ENCODE data around the gene RRP15.
A peak's percentile ranks its signal among the peaks of the same experiment; 100 is the strongest.
"Not testable (repeated sequence)": the region's sequence is repeated elsewhere in the genome, so short reads cannot be mapped to it uniquely, and the experiment has no call there.

The RRP15 gene

DNA sequence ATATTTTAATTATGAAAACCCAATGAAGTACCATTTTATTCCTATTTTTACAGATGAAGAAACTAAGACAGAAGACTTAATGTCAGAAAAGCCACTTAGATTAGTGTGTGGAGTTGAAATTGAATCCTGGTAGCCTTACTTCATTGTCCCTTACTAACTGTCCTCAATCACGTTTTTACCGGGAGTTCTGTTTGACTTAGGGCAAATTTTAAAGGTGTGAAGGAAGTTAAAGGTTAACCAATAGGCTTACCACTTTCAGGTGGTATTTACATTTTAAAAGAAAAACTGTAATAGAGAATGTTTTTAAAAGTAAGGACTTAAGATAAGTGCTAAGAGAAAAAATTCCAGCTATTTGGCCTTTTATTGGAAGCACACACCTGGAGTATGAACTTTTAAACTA is 12.4 kb downstream of the RRP15 start:
- DNase-seq (ENCODE audit: low read depth), result no peak

DNA sequence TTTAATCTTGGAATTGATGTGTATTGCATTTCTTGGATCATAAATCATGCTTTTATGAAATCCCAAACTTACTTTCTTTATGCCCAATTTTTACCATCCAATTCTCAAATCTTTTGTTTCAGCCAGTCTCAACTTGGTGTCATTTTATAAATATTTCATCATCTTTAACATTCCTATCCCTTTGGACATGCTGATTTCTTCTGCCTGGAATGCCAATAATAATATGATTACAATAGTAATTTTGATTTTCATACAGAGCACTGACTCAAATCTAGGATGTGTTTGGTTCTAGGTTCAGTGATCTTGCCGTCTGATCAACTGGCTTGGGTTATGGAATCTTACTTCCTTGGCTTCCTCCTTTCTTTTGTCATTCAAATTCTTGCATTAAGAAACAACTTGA is 12.8 kb downstream of the RRP15 start:
- DNase-seq (ENCODE audit: low read depth), result no peak

DNA sequence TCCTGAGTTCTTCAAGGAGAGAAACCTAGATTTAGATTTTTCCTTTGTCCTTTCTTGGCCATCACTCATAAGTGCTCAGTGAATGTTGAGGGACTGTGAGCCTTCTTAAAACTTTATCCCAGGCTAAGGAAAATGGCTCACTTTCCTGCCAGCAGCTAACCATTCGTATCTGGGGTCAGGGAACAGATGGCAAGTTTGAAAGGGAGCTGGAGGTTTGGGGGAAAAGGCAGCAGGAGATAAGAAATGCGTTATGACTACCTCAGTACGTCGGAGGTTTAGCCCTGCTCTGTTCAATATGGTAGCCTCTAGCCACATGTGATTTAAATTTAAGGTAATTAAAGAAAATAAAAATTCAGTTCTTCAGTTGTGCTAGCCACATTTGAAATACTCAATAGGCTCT is 13.3 kb downstream of the RRP15 start:
- DNase-seq (ENCODE audit: low read depth), result no peak

- peak; percentile 69 for DNase-seq (ENCODE audit: low read depth)
Measured at GRCh38 chr1:218299416-218299815, 14.3 kb downstream of the RRP15 start.

- DNase-seq (ENCODE audit: low read depth), result no peak
Measured at GRCh38 chr1:218301217-218301616, 16.1 kb downstream of the RRP15 start.

DNA sequence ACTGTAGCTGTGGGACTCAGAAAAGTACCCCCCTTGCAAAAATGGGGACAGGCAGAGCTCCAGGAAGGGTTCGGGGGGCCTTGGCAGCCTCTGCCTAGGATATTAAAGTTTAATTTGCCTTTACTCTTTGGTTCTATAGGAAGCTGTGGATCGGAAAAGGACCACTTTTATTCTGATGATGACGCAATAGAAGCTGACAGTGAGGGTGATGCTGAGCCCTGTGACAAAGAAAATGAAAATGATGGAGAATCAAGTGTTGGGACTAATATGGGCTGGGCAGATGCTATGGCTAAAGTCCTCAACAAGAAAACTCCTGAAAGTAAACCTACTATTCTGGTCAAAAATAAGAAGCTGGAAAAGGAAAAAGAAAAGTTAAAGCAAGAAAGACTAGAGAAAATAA is 17.1 kb downstream of the RRP15 start:
- DNase-seq (ENCODE audit: low read depth), result no peak

DNA sequence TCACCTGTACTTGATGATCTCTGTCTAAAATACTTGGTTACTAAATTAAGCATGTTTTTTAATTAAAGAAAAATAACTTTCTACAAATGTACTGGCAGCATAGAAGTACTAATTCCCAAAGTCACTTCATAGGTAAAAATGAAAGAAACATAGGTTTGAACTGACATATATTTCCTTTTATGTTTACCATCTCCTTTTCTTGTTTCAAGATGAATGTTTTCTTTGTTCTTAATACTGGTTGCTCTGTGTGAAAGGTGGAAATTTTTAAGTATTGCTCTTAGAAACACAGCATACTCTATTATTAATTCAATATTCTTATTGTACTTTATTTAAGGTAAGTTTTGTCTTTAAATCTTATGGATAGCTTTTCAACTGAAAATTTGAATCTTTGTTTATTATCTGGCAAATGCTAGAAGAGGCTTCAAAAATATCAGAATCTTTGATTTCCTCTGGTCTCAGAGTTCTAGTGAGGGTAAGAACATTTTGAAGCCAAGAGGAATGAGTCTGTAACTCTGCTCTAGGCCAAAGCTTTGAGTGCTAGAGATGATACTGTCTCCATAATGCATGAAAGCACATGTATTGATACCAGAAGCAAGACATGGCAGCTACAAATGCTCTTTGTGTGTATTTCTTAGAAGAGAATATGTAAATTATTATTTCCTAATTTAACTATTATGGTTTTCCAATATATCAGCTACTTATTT is 18.2 kb downstream of the RRP15 start:
- no peak for DNase-seq (ENCODE audit: low read depth)

GRCh38 chr1:218304281-218305039 is 19.4 kb downstream of the RRP15 start:
- DNase-seq (ENCODE audit: low read depth), result no peak

GRCh38 chr1:218305472-218306064 is 20.5 kb downstream of the RRP15 start:
- DNase-seq (ENCODE audit: low read depth), result no peak

DNA sequence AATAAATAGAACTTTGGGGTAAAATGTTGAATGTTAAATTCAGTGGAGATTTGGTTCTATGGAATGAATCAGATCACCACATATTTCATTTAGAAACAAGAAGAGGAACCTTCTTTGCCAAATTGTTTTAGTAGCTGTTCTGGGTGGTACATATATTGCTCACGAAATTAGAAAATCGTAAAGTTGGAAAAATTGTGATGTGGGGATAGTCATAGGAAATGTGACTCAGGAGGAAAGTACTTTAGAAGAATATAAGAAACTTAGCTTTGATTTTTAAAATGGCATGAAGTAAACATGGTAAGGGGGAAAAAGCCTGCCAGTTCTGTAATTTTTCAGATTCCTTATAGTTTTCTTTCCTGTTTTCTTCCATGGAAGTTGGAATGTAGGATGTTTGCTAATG is 27.4 kb downstream of the RRP15 start:
- no peak for DNase-seq (ENCODE audit: low read depth)

DNA sequence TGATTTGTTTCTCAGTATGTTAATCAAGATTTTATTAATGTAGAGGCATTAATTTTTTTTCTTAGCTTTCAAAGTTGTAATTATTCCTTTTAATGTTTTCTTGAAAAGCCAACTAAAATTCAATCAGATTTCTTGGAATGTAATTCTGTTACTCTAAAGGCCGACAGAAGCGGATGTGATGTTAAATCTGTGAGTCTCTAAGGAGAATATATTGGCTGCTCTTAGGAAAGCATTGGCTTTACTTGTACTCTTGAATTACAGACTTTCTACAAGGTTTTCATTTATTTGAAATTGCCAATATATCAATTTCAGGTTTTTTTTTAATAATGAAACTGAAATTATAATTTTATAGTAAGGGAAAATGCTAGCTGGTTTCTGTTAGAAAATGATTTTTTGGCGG is 29.2 kb downstream of the RRP15 start:
- DNase-seq (ENCODE audit: low read depth), result no peak

GRCh38 chr1:218315638-218316037 is 30.5 kb downstream of the RRP15 start:
- DNase-seq (ENCODE audit: low read depth), result peak; percentile 8

DNA sequence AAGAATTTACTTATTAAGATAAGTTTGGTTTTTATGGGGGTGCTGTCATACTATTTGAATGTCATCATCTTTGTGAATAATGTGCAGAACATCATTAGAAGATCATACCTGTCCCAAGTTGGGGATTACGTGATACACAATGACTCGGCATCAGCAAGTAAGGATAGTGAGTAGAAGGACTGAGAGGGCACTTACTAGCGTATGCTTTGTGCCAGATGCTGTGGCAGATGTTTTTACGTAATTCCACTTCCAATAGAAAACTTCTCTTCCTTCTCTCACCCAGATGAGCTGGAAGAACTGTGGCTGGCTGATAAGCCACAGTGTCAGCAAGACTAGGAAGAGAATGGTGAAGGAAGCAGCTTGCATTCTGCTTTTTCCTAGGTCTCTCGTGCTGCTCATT is 32.0 kb downstream of the RRP15 start:
- DNase-seq (ENCODE audit: low read depth), result no peak

DNA sequence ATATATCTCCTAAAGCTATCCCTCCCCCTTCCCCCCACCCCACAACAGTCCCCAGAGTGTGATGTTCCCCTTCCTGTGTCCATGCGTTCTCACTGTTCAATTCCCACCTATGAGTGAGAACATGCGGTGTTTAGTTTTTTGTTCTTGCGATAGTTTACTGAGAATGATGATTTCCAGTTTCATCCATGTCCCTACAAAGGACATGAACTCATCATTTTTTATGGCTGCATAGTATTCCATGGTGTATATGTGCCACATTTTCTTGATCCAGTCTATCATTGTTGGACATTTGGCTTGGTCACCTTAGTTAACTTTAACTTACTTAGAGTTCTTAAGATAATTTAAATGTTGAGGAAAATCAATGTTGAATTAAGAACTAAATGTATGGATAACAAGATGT is 35.1 kb downstream of the RRP15 start:
- DNase-seq (ENCODE audit: low read depth), result not testable (repeated sequence)

- no peak for DNase-seq (ENCODE audit: low read depth)
Measured at GRCh38 chr1:218322762-218323161, 37.7 kb downstream of the RRP15 start.

DNA sequence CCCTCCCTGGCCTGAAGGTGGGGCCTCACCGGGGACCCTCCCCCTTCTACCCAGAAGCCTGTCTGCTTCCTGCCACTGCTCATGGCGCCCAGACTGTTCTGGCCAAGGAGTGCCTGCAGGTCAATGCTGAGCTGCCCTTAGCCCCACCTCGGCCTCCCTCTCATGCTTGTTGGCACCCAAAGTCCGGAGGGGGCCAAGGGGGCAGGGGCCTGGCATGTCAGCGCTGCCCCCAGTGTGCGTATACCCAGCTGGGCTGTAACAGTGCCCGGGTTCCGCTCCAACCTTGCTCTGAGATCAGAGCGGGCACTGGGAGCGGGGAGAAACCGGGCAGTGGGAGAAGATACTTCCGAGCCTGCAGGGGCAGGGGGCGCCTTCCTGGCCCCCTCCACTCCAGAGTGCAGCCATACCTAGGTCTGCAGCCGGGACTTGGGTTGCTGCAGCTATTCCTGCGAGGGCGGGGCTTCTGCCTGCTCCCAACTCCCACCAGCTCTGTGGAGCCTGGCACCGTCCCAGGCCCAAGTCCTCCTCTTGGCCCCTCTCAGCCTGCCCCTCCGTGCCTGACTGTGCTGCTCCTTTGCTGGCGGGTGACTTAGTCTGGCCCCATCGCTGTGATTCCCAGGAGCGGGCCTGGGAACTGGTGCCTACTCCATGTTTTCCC is 38.6 kb downstream of the RRP15 start:
- no peak for DNase-seq (ENCODE audit: low read depth)

GRCh38 chr1:218324226-218324580 is 39.1 kb downstream of the RRP15 start:
- no peak for DNase-seq (ENCODE audit: low read depth)

GRCh38 chr1:218328769-218329168 is 43.7 kb downstream of the RRP15 start:
- DNase-seq (ENCODE audit: low read depth), result no peak

- peak; percentile 56 for DNase-seq (ENCODE audit: low read depth)
Measured at GRCh38 chr1:218330043-218330623, 45.0 kb downstream of the RRP15 start.

GRCh38 chr1:218332416-218332815 is 47.3 kb downstream of the RRP15 start:
- no peak for DNase-seq (ENCODE audit: low read depth)

DNA sequence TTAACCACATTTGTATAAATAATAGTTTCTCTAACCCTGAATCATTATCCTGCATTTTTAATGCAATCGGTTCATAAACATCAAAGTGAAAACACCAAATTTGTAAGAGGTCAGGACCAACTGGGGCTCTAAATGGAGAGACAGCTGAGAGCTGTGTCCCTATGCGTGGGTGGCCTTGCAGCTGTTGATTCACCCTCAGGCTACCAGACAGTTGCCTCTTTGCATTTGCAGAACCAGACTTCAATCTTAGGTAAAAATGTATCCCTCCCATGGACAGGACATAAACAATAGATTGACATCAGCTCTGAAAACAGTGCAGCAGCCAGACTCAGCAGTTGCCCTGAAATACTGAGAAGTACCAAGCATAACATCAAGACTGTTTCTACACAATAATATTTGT is 51.2 kb downstream of the RRP15 start:
- no peak for DNase-seq (ENCODE audit: low read depth)

- DNase-seq (ENCODE audit: low read depth), result peak; percentile 32
Measured at GRCh38 chr1:218339267-218339831, 54.3 kb downstream of the RRP15 start.
